ENCODE measurements around the gene LDAH. TPM values are rescaled to one million over a fixed set of nuclear protein-coding genes. Genes with fewer than 3 reads are reported as not detected.
"Not testable (repeated sequence)": the region's sequence is repeated elsewhere in the genome, so short reads cannot be mapped to it uniquely, and the experiment has no call there.

LDAH gene
- total and polyA plus RNA-seq, 2 experiments from 2014 or later: 15.2 to 21.1 TPM

GRCh38 chr2:20806286-20806685, 16.6 kb downstream of the LDAH start:
- DNase-seq (ENCODE audit: low read depth in 1 of 2, low spot score in 1 of 2): no peak
- no peaks in the 10 kb centered on the region for H3K4me1 ChIP-seq (ENCODE audit: low read depth)
- H3K27ac ChIP-seq: no peak overlapping the region
- no peak for TF ChIP-seq CTCF (IDR thresholded peaks at IDR 0.05; ENCODE audit: low read depth, low read length)
- no peaks in the 10 kb centered on the region for H3K27me3 ChIP-seq
- H3K9me3 ChIP-seq (ENCODE audit: low read depth): no peaks in the 10 kb centered on the region
- no peak overlapping the region for H3K4me3 ChIP-seq
- no peaks in the 10 kb centered on the region for H3K36me3 ChIP-seq

- H3K27me3 ChIP-seq: no peaks in the 10 kb centered on the region
- H3K4me1 ChIP-seq (ENCODE audit: low read depth): no peaks in the 10 kb centered on the region
- no peak overlapping the region for H3K27ac ChIP-seq
- H3K9me3 ChIP-seq (ENCODE audit: low read depth): no peaks in the 10 kb centered on the region
- DNase-seq (ENCODE audit: low read depth in 1 of 2, low spot score in 1 of 2): no peak
- no peak for TF ChIP-seq CTCF (IDR thresholded peaks at IDR 0.05; ENCODE audit: low read depth, low read length)
- H3K4me3 ChIP-seq: no peak overlapping the region
- H3K36me3 ChIP-seq: no peaks in the 10 kb centered on the region
Measured at GRCh38 chr2:20803974-20804373, 18.9 kb downstream of the LDAH start.

- Histone ChIP-seq H3K9me3 (ENCODE audit: low read depth) (no peaks in the 10 kb centered on the region), H3K36me3 (no peaks in the 10 kb centered on the region), H3K4me3 (no peak overlapping the region), H3K27me3 (no peaks in the 10 kb centered on the region), H3K27ac (no peak overlapping the region), H3K4me1 (ENCODE audit: low read depth) (no peaks in the 10 kb centered on the region)
- no peak for TF ChIP-seq CTCF (IDR thresholded peaks at IDR 0.05; ENCODE audit: low read depth, low read length)
- DNase-seq (ENCODE audit: low read depth in 1 of 2, low spot score in 1 of 2): no peak
Measured at GRCh38 chr2:20803226-20803682, 19.6 kb downstream of the LDAH start.

- Histone ChIP-seq H3K4me1 (ENCODE audit: low read depth) (peaks cover 7% of the 10 kb centered on the region), H3K27me3 (no peaks in the 10 kb centered on the region), H3K9me3 (ENCODE audit: low read depth) (no peaks in the 10 kb centered on the region), H3K4me3 (no peak overlapping the region), H3K36me3 (no peaks in the 10 kb centered on the region), H3K27ac (no peak overlapping the region)
- TF ChIP-seq CTCF (IDR thresholded peaks at IDR 0.05; ENCODE audit: low read depth, low read length): no peak
- DNase-seq (ENCODE audit: low read depth in 1 of 2, low spot score in 1 of 2): no peak
Measured at GRCh38 chr2:20797096-20797495, 25.8 kb downstream of the LDAH start.

- peak in 1 of 2 donors; percentile 53 for DNase-seq (ENCODE audit: low read depth in 1 of 2, low spot score in 1 of 2)
- Histone ChIP-seq H3K27ac (no peak overlapping the region), H3K4me3 (no peak overlapping the region), H3K27me3 (no peaks in the 10 kb centered on the region), H3K9me3 (ENCODE audit: low read depth) (no peaks in the 10 kb centered on the region), H3K4me1 (ENCODE audit: low read depth) (peaks cover 7% of the 10 kb centered on the region), H3K36me3 (no peaks in the 10 kb centered on the region)
- TF ChIP-seq CTCF (IDR thresholded peaks at IDR 0.05; ENCODE audit: low read depth, low read length): no peak
Measured at GRCh38 chr2:20796374-20796791, 26.5 kb downstream of the LDAH start.

- H3K4me1 ChIP-seq (ENCODE audit: low read depth); H3K27me3 ChIP-seq; H3K9me3 ChIP-seq (ENCODE audit: low read depth); DNase-seq (ENCODE audit: low read depth in 1 of 2, low spot score in 1 of 2); H3K27ac ChIP-seq; H3K36me3 ChIP-seq; H3K4me3 ChIP-seq: not testable (repeated sequence)
Measured at GRCh38 chr2:20793944-20794343, 29.0 kb downstream of the LDAH start.
